T47D (cell line): ENCODE measurements around the gene GPC5.

Experiments
- DNase-seq, 2 experiments: peaks; one replicate each; pipeline versions ENCODE4 v3.0.0 to v3.0.0-alpha.2; 2011 to 2012; ENCODE audit warnings: low read depth in 1 of 2, low spot score in 1 of 2
- JUND ChIP-seq: IDR thresholded peaks from 2 replicates; pipeline ENCODE4 v1.6.1; 2012; ENCODE audit warnings: low read depth
- in situ Hi-C: cut with HindIII; loops from 2 replicates; pipeline ENCODE4 v1.10.0; 2016; ENCODE audit warnings: low sequenced_read_pairs, low pct_unique_long_range_greater_than_20kb

Gene GPC5

GRCh38 chr13:92379371-92379770, 981.0 kb downstream of the GPC5 start:
- DNase-seq, result peak in 1 of 2 experiments; percentile 3
- in situ Hi-C loops, result no loop called here
- TF ChIP-seq JUND, result no peak

GRCh38 chr13:92384410-92384809, 986.0 kb downstream of the GPC5 start:
- TF ChIP-seq JUND, result no peak
- no peak for DNase-seq
- in situ Hi-C loops, result no loop called here

GRCh38 chr13:92387245-92387644, 988.8 kb downstream of the GPC5 start:
- no peak for DNase-seq
- TF ChIP-seq JUND, result no peak
- in situ Hi-C loops, result no loop called here

- in situ Hi-C loops, result no loop called here
- TF ChIP-seq JUND, result no peak
- DNase-seq, result peak in 1 of 2 experiments; percentile 23
Measured at GRCh38 chr13:92390217-92390616, 991.8 kb downstream of the GPC5 start.

GRCh38 chr13:92403606-92404005, 1005.2 kb downstream of the GPC5 start:
- DNase-seq, result no peak
- TF ChIP-seq JUND, result no peak
- in situ Hi-C loops, result no loop called here

- DNase-seq, result no peak
- in situ Hi-C loops, result no loop called here
- no peak for TF ChIP-seq JUND
Measured at GRCh38 chr13:92407858-92408257, 1009.4 kb downstream of the GPC5 start.

GRCh38 chr13:92412481-92412880, 1014.1 kb downstream of the GPC5 start:
- TF ChIP-seq JUND, result no peak
- in situ Hi-C loops, result no loop called here
- DNase-seq, result no peak

- no peak for TF ChIP-seq JUND
- in situ Hi-C loops, result no loop called here
- no peak for DNase-seq
Measured at GRCh38 chr13:92412996-92413395, 1014.6 kb downstream of the GPC5 start.

- TF ChIP-seq JUND, result no peak
- in situ Hi-C loops, result no loop called here
- DNase-seq, result no peak
Measured at GRCh38 chr13:92413452-92413851, 1015.0 kb downstream of the GPC5 start.

GRCh38 chr13:92414851-92415250, 1016.4 kb downstream of the GPC5 start:
- in situ Hi-C loops, result no loop called here
- DNase-seq, result peak; percentile 4 to 81
- TF ChIP-seq JUND, result no peak

GRCh38 chr13:92415781-92416180, 1017.4 kb downstream of the GPC5 start:
- no peak for DNase-seq
- in situ Hi-C loops, result no loop called here
- TF ChIP-seq JUND, result no peak

- in situ Hi-C loops, result no loop called here
- TF ChIP-seq JUND, result no peak
- no peak for DNase-seq
Measured at GRCh38 chr13:92418818-92419412, 1020.5 kb downstream of the GPC5 start.

GRCh38 chr13:92429231-92429630, 1030.8 kb downstream of the GPC5 start:
- TF ChIP-seq JUND, result no peak

GRCh38 chr13:92433386-92433785, 1035.0 kb downstream of the GPC5 start:
- no peak for DNase-seq
- in situ Hi-C loops, result no loop called here
- no peak for TF ChIP-seq JUND

More at GRCh38 chr13:92429231-92429630, 1030.8 kb downstream of the GPC5 start:
- DNase-seq, result no peak
- in situ Hi-C loops, result no loop called here
